Left lung (tissue), 10 donors: ENCODE results near the gene ABHD8. TPM values are rescaled to one million over a fixed set of nuclear protein-coding genes. Genes with fewer than 3 reads are reported as not detected.

Experiments
- ATAC-seq: fragments of 200-7000 bp; cut with Tn5 transposase; one replicate; pipeline ENCODE4 v1.9.1; 2020; ENCODE audit warnings: moderate library complexity
- DNase-seq, 4 donors: peaks; one replicate each; pipeline ENCODE4 v3.0.0-alpha.2; 2013 to 2020
- H3K27ac ChIP-seq, 2 donors: fragments of 200-600 bp; sonication (generic) in 1 of 2; one replicate each; pipeline versions ENCODE4 v1.5.0 to v1.8.0; 2020 to 2021
- H3K27me3 ChIP-seq, 2 donors: fragments of 200-600 bp; sonication (generic) in 1 of 2; one replicate each; pipeline versions ENCODE4 v1.5.0 to v1.8.0; 2020 to 2021
- H3K36me3 ChIP-seq, 2 donors: fragments of 200-600 bp; sonication (generic) in 1 of 2; one replicate each; pipeline versions ENCODE4 v1.5.0 to v1.8.0; 2020 to 2021
- H3K4me1 ChIP-seq, 2 donors: fragments of 200-600 bp; one replicate each; pipeline ENCODE4 v1.8.0; 2021
- H3K4me3 ChIP-seq, 2 donors: fragments of 200-600 bp; sonication (generic) in 1 of 2; one replicate each; pipeline versions ENCODE4 v1.5.0 to v1.8.0; 2020 to 2021; ENCODE audit warnings: mild to moderate bottlenecking in 1 of 2
- H3K9me3 ChIP-seq, 2 donors: fragments of 200-600 bp; sonication (generic) in 1 of 2; one replicate each; pipeline versions ENCODE4 v1.5.0 to v1.8.0; 2020 to 2021
- intact Hi-C, 2 donors: fragments of 100-400 bp; cut with DNase I; formaldehyde crosslinking; loops; one replicate each; pipeline versions ENCODE4 v1.11.2 to v1.14.2; 2022
- polyA plus RNA-seq, 6 donors: library from polyadenylated mRNA; unstranded; fragments of 120-200 nt; gene quantifications; one replicate each; pipeline ENCODE4 v1.2.1, GENCODE V29; 2013; ENCODE audit not compliant: insufficient read length in 6 of 6
- total RNA-seq, 2 donors: library from RNA; stranded (reverse); fragmentation: NEBNext Ultra II Directional; extraction: Animal tissue kit (Norgen Biotek cat#: 25700); gene quantifications; one replicate each; pipeline ENCODE4 v1.2.1, GENCODE V29; 2021
- TF ChIP-seq, protein P1 (sequence below), 2 donors: fragments of 200-600 bp; sonication (generic) in 1 of 2; IDR thresholded peaks; one replicate each; pipeline versions ENCODE4 v1.5.0 to v1.8.0; 2021; ENCODE audit warnings: antibody characterized with exemption in 2 of 2
- donor health status: DM: no; HTN: yes; CAD: no.
- donor health status: DM: no; HTN: no; CAD: no.

ABHD8 gene
- total and polyA plus RNA-seq, 8 donors = 6.8 to 17.1 (median 10.5) TPM

DNA sequence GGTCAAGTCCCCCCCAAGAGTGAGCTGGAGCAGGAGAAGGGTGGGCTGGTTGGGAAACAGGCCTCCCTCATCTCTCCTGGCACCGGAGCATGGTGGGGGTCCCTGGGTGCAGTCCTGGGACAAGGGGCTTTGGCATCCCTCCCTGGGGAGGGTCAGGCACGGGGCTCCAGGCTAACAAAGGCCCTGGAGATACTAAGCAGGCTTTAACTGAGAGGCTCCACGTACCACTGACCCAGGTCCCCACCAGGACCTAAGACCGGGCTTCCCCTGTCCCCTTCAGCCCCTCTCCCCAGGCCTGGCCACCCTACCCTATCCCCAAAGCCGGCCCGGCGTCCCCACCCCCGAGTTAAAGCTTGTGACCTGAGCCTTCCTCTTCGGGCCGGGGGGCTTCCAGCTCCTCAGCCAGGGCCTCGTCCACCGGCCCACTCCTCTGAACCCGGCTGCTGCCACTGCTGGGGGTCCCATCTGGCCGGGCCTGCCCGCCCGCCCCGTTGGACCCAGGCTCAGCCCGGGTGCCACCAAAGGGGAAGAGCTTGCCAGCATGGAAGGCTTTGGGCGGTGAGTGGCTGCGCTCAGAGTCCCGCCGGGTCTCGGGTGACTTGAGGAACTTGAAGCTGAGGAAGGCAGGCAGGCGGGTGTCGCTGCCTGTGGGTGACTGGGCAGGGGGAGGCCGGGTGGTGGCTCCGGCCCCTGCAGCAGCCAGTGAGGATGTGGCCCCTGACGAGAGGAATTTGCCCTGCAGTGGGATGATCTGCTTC, 21.3 kb upstream of the ABHD8 start:
- Histone ChIP-seq H3K4me1 (peaks cover 0 to 32% of the 10 kb centered on the region in 2 donors), H3K4me3 (no peak overlapping the region), H3K9me3 (no peaks in the 10 kb centered on the region), H3K27ac (no peak overlapping the region), H3K36me3 (peaks cover 0 to 41% of the 10 kb centered on the region in 2 donors), H3K27me3 (peaks cover 0 to 22% of the 10 kb centered on the region in 2 donors)
- TF ChIP-seq, protein P1, sequence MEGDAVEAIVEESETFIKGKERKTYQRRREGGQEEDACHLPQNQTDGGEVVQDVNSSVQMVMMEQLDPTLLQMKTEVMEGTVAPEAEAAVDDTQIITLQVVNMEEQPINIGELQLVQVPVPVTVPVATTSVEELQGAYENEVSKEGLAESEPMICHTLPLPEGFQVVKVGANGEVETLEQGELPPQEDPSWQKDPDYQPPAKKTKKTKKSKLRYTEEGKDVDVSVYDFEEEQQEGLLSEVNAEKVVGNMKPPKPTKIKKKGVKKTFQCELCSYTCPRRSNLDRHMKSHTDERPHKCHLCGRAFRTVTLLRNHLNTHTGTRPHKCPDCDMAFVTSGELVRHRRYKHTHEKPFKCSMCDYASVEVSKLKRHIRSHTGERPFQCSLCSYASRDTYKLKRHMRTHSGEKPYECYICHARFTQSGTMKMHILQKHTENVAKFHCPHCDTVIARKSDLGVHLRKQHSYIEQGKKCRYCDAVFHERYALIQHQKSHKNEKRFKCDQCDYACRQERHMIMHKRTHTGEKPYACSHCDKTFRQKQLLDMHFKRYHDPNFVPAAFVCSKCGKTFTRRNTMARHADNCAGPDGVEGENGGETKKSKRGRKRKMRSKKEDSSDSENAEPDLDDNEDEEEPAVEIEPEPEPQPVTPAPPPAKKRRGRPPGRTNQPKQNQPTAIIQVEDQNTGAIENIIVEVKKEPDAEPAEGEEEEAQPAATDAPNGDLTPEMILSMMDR (IDR thresholded peaks at IDR 0.05) = no peak
- intact Hi-C loops = no loop called here
- no peak for ATAC-seq
- DNase-seq = no peak

DNA sequence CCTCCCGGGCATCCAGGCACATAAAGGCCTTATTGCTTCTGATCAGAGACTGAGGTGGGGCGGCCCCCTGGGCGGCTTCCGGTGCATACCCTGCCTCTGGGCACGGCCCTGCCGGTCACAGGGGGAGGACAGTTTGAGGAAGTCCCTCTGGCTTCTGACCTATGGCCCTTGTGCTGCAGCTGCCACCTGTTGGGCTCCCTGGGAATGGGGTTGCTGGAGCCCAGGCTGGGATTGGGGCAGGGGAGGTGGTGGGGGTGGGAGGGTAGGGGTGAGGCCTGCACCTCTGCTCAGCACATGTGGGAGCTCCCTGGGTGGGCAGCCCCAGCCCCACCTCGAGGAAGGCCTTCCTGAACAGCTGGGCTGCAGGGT, 20.7 kb upstream of the ABHD8 start:
- Histone ChIP-seq H3K4me3 (no peak overlapping the region), H3K36me3 (peaks cover 0 to 47% of the 10 kb centered on the region in 2 donors), H3K27me3 (peaks cover 0 to 17% of the 10 kb centered on the region in 2 donors), H3K4me1 (peaks cover 0 to 26% of the 10 kb centered on the region in 2 donors), H3K27ac (no peak overlapping the region), H3K9me3 (no peaks in the 10 kb centered on the region)
- DNase-seq = no peak
- intact Hi-C loops = no loop called here
- TF ChIP-seq, protein P1 (IDR thresholded peaks at IDR 0.05) = no peak
- no peak for ATAC-seq

DNA sequence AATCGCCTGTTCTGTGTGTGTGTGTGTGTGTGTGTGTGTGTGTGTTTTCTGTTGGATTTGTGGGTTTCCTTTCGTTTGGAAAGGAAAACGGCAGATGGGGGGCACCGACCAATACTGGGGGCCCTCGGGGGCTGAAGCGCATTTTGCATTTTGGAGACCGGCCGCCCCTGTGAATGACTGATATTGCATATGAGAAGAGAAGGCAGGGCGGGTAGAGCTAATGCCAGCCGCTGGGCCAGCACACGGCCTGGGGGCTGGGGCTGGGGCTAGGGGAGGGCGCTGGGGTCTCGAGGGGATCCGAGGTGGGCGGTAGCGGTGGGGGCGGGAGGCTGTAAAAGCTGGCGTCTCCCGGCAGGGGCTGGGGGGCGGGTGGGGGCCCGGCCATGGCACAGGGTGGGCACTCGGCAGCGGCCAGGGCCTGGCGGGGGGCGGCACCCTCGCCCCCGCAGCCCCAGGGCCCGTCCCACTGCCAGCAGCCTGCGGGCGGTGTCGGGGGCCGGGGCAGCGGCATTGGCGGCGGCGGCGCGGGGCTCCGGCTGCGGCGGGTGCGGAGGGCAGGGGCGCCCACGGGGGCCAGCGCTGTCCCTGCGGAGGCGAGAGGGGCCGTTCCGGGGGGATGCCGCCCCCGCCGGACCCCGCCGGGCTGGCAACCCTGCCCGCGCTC, 20.2 kb upstream of the ABHD8 start:
- Histone ChIP-seq H3K4me3 (no peak overlapping the region), H3K27me3 (peaks cover 0 to 11% of the 10 kb centered on the region in 2 donors), H3K9me3 (no peaks in the 10 kb centered on the region), H3K36me3 (peaks cover 0 to 52% of the 10 kb centered on the region in 2 donors), H3K4me1 (peaks cover 0 to 21% of the 10 kb centered on the region in 2 donors), H3K27ac (no peak overlapping the region)
- TF ChIP-seq, protein P1 (IDR thresholded peaks at IDR 0.05) = no peak
- no peak for ATAC-seq
- intact Hi-C loops = no loop called here
- DNase-seq = no peak

DNA sequence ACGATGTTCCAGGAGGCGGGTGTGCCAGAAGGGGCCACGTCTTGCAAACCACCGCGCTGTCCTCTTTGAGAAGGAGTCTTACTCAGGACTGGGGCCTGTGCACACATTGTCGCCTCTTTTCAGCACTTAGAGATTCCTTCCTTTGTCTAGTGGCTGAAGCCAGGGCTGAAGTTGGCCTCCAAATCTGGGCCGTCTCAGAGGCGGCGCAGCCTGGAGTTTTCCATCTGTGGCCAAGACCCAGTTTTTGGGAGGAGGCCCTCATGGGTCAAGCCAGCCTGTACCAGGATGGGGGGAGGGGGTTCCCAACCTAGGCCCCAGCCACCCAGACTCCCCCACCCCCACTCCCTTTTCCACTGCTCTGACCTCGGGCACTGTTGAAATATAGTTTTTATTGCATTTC, 19.6 kb upstream of the ABHD8 start:
- TF ChIP-seq, protein P1 (IDR thresholded peaks at IDR 0.05) = no peak
- Histone ChIP-seq H3K27ac (no peak overlapping the region), H3K4me1 (peaks cover 0 to 17% of the 10 kb centered on the region in 2 donors), H3K27me3 (peaks cover 0 to 6% of the 10 kb centered on the region in 2 donors), H3K9me3 (no peaks in the 10 kb centered on the region), H3K4me3 (no peak overlapping the region), H3K36me3 (peaks cover 0 to 57% of the 10 kb centered on the region in 2 donors)
- intact Hi-C loops = no loop called here
- ATAC-seq (no peak), DNase-seq (no peak)
